Measurements from ENCODE around the gene FUT6.

GRCh38 chr19:5881543-5882299 lies 42.2 kb upstream of the FUT6 start:
- TF ChIP-seq CTCF (IDR thresholded peaks at IDR 0.05; ENCODE audit: low read length), result no peak
- TF ChIP-seq EZH2 (IDR thresholded peaks at IDR 0.05; ENCODE audit: borderline replicate concordance, low read length), result no peak
